ENCODE measurements around the gene HOGA1.

Gene HOGA1

GRCh38 chr10:97580421-97581367, 3.5 kb upstream of the HOGA1 start:
- no peak for DNase-seq

- no peak for DNase-seq
Measured at GRCh38 chr10:97582169-97582568, 2.0 kb upstream of the HOGA1 start.

GRCh38 chr10:97583476-97583875, 713 bp upstream of the HOGA1 start:
- DNase-seq = no peak

- DNase-seq = no peak
Measured at GRCh38 chr10:97584798-97585438, 729 bp downstream of the HOGA1 start.

GRCh38 chr10:97585439-97585811, 1.2 kb downstream of the HOGA1 start:
- no peak for DNase-seq

- DNase-seq = no peak
Measured at GRCh38 chr10:97587183-97587582, 3.0 kb downstream of the HOGA1 start.

- no peak for DNase-seq
Measured at GRCh38 chr10:97589479-97589878, 5.3 kb downstream of the HOGA1 start, which contains the start of gene C10orf62. Gene C10orf62, plus strand, starts transcription at chr10:97589721. Its CDS starts 177 bp downstream, at chr10:97589898.

- no peak for DNase-seq
Measured at GRCh38 chr10:97590082-97590747, 6.0 kb downstream of the HOGA1 start.

GRCh38 chr10:97590748-97591495, 6.7 kb downstream of the HOGA1 start:
- DNase-seq = no peak

- DNase-seq = no peak
Measured at GRCh38 chr10:97593421-97593820, 9.2 kb downstream of the HOGA1 start.

- DNase-seq = no peak
Measured at GRCh38 chr10:97596101-97597082, 12.2 kb downstream of the HOGA1 start.

- no peak for DNase-seq
Measured at GRCh38 chr10:97597778-97598177, 13.6 kb downstream of the HOGA1 start.

GRCh38 chr10:97598407-97599271, 14.4 kb downstream of the HOGA1 start:
- no peak for DNase-seq

GRCh38 chr10:97599272-97599619, 15.1 kb downstream of the HOGA1 start:
- no peak for DNase-seq

- DNase-seq = no peak
Measured at GRCh38 chr10:97600616-97601015, 16.4 kb downstream of the HOGA1 start.

- DNase-seq = no peak
Measured at GRCh38 chr10:97601268-97602215, 17.4 kb downstream of the HOGA1 start.

- no peak for DNase-seq
Measured at GRCh38 chr10:97607095-97607636, 23.0 kb downstream of the HOGA1 start.

GRCh38 chr10:97608991-97609561, 24.9 kb downstream of the HOGA1 start:
- DNase-seq = no peak

- DNase-seq = no peak
Measured at GRCh38 chr10:97611473-97611872, 27.3 kb downstream of the HOGA1 start.

Measured in NCI-H1048 (cell line).